Natural killer cell (primary cell): ENCODE data around the gene FBXO10. TPM values are rescaled to one million over a fixed set of nuclear protein-coding genes. Genes with fewer than 3 reads are reported as not detected.

Source experiments
- ATAC-seq, 3 donors: fragments of 150-1000 bp in 2 of 3; fragments of 200-7000 bp in 1 of 3; cut with Tn5 transposase; 1 replicate in 1 of 3; 2 replicates in 2 of 3; pipeline ENCODE4 v1.10.0; 2021; ENCODE audit warnings: mild to moderate bottlenecking in 2 of 3, moderate library complexity in 2 of 3
- DNase-seq, 2 donors: peaks; one replicate each; pipeline versions ENCODE4 v3.0.0 to v3.0.0-alpha.2; 2013 to 2021; ENCODE audit warnings: mixed read lengths in 1 of 2
- H3K27ac ChIP-seq: one replicate; pipeline ENCODE4 v1.5.1; 2013; ENCODE audit warnings: mild to moderate bottlenecking, low read length
- H3K27me3 ChIP-seq: one replicate; pipeline ENCODE4 v1.6.1; 2013; ENCODE audit warnings: low read length; ENCODE audit not compliant: control insufficient read depth, insufficient read depth
- H3K36me3 ChIP-seq: one replicate; pipeline ENCODE4 v1.6.1; 2013; ENCODE audit warnings: low read length; ENCODE audit not compliant: control insufficient read depth, insufficient read depth
- H3K4me1 ChIP-seq: one replicate; pipeline ENCODE4 v1.6.1; 2013; ENCODE audit warnings: low read length; ENCODE audit not compliant: control insufficient read depth, insufficient read depth
- H3K4me3 ChIP-seq: one replicate; pipeline ENCODE4 v1.5.1; 2013; ENCODE audit warnings: low read length
- H3K9me3 ChIP-seq: one replicate; pipeline ENCODE4 v1.6.1; 2013; ENCODE audit warnings: low read length; ENCODE audit not compliant: control insufficient read depth, insufficient read depth
- H3K27ac Mint-ChIP-seq, 2 donors: one replicate each; pipeline ENCODE4 v1.8.0; 2022; ENCODE audit warnings: mild to moderate bottlenecking in 2 of 2, mixed read lengths in 2 of 2, moderate library complexity in 1 of 2
- H3K27me3 Mint-ChIP-seq, 2 donors: one replicate each; pipeline ENCODE4 v1.8.0; 2022; ENCODE audit warnings: low read depth in 2 of 2, mixed read lengths in 2 of 2
- H3K36me3 Mint-ChIP-seq: one replicate; pipeline ENCODE4 v1.8.0; 2022; ENCODE audit warnings: mixed read lengths
- H3K4me1 Mint-ChIP-seq, 2 donors: one replicate each; pipeline ENCODE4 v1.8.0; 2022; ENCODE audit warnings: mixed read lengths in 2 of 2
- H3K4me3 Mint-ChIP-seq: one replicate; pipeline ENCODE4 v1.8.0; 2022; ENCODE audit warnings: mild to moderate bottlenecking, moderate library complexity, mixed read lengths
- H3K9me3 Mint-ChIP-seq, 2 donors: one replicate each; pipeline ENCODE4 v1.8.0; 2022; ENCODE audit warnings: mixed read lengths in 2 of 2
- CTCF ChIP-seq: fragments of 200-600 bp; IDR thresholded peaks from one replicate; pipeline ENCODE4 v1.8.0; 2022; ENCODE audit warnings: antibody characterized with exemption
- WGBS: methylation state at CpG from one replicate; pipeline ENCODE4 v1.1.7; 2013; ENCODE audit warnings: missing lambda C conversion rate; ENCODE audit not compliant: insufficient coverage; 5-methylcytosine and 5-hydroxymethylcytosine counted together
- intact Hi-C: fragments of 100-400 bp; cut with micrococcal nuclease; formaldehyde crosslinking; loops from one replicate; pipeline ENCODE4 v1.14.2; 2022
- total RNA-seq, 4 donors: library from RNA; stranded (reverse); fragments of 120-200 nt in 1 of 4; gene quantifications; one replicate each; pipeline versions ENCODE4 v1.2.3 to v1.2.4, GENCODE V29; 2013 to 2022

FBXO10 gene
- total RNA-seq, 3 donors from 2014 or later (not counting 1 experiment from before 2014, with no cell fraction given) = 1.7 to 2.2 (median 2.1) TPM

GRCh38 chr9:37617161-37617560 lies 41.0 kb upstream of the FBXO10 start:
- Mint-ChIP-seq H3K36me3 (no peaks in the 10 kb centered on the region), H3K4me1 (no peaks in the 10 kb centered on the region), H3K4me3 (no peak overlapping the region), H3K27ac (no peak overlapping the region), H3K9me3 (no peaks in the 10 kb centered on the region), H3K27me3 (peaks cover 0 to 7% of the 10 kb centered on the region in 2 donors)
- DNase-seq = no peak
- no peak for TF ChIP-seq CTCF
- Histone ChIP-seq H3K27me3 (no peaks in the 10 kb centered on the region), H3K9me3 (no peaks in the 10 kb centered on the region), H3K36me3 (no peaks in the 10 kb centered on the region), H3K4me3 (no peak overlapping the region), H3K27ac (no peak overlapping the region), H3K4me1 (no peaks in the 10 kb centered on the region)
- intact Hi-C loops = no loop called here
- ATAC-seq = no peak
- WGBS = 91% methylated on average over 2 of the region's 2 CpGs

DNA sequence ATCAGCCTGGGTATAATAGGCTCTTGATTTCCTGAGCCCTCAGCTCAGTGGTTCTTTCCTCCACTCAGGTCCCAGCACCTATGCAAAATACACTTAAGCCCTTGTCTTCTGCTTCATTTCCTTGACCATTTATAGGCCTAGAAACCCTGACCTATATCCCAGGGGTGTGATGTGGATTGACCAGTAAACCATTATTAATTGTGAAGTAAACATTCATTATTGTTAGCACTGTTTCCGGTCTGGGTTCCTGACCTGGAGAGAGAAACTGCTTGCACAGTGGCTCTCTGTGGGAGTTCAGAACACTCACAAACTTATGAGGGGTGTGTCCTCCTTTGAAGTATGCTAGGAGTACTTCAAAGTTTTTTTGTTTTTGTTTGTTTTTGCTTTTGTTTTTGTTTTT lies 35.8 kb upstream of the FBXO10 start:
- H3K9me3 Mint-ChIP-seq = no peaks in the 10 kb centered on the region
- Histone ChIP-seq H3K9me3 (no peaks in the 10 kb centered on the region), H3K4me3 (no peak overlapping the region), H3K27me3 (no peaks in the 10 kb centered on the region), H3K27ac (no peak overlapping the region), H3K36me3 (no peaks in the 10 kb centered on the region), H3K4me1 (no peaks in the 10 kb centered on the region)
- H3K4me3 Mint-ChIP-seq = no peak overlapping the region
- intact Hi-C loops = no loop called here
- H3K36me3 Mint-ChIP-seq = no peaks in the 10 kb centered on the region
- no peak for TF ChIP-seq CTCF
- H3K27me3 Mint-ChIP-seq = peaks cover 11 to 25% of the 10 kb centered on the region in 2 donors
- ATAC-seq (no peak), DNase-seq (no peak)
- no peaks in the 10 kb centered on the region for H3K4me1 Mint-ChIP-seq
- H3K27ac Mint-ChIP-seq = no peak overlapping the region
- 83% methylated on average over 1 of the region's 1 CpG for WGBS

DNA sequence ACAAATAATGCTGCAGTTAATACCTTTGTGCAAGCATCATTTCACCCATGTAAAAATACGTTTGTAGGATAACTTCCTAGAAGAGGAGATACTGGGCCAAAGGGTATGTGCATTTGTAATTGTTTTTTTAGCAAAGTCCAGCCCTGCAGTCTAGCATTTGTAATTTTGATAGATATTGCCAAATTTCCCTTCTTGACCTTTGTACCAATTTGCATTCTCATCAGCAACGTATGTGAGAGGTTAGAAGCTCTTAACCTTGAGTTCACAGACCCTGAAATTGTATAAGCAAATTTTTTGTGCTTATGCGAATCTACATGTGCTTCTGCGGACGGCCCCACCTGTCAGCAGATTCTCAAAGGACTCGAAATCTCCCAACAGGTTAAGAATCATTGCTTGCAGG lies 34.8 kb upstream of the FBXO10 start:
- no peak for ATAC-seq
- intact Hi-C loops = no loop called here

More for the DNA sequence above, 34.8 kb upstream of the FBXO10 start:
- Histone ChIP-seq H3K27ac (no peak overlapping the region), H3K27me3 (no peaks in the 10 kb centered on the region), H3K4me1 (no peaks in the 10 kb centered on the region), H3K36me3 (no peaks in the 10 kb centered on the region), H3K9me3 (no peaks in the 10 kb centered on the region), H3K4me3 (no peak overlapping the region)
- no peak for TF ChIP-seq CTCF
- no peak for DNase-seq
- Mint-ChIP-seq H3K9me3 (no peaks in the 10 kb centered on the region), H3K36me3 (no peaks in the 10 kb centered on the region), H3K27me3 (peaks cover 11 to 25% of the 10 kb centered on the region in 2 donors), H3K27ac (no peak overlapping the region), H3K4me3 (no peak overlapping the region), H3K4me1 (no peaks in the 10 kb centered on the region)
- 86% methylated on average over 6 of the region's 6 CpGs for WGBS
